GM12892 (cell line): Measurements from ENCODE around the gene CIAPIN1.

Experiments used
- DNase-seq: peaks from one replicate; pipeline ENCODE4 v3.0.0; 2011; ENCODE audit not compliant: insufficient read length
- FAIRE-seq: peaks from 2 replicates; lab custom pipeline; 2011; peaks lifted over from hg19 to GRCh38; lab: Jason Lieb, UNC
- POLR2A ChIP-seq: IDR thresholded peaks from 2 replicates; pipeline ENCODE4 v1.6.1; 2011; ENCODE audit warnings: low read depth, low read length, control low read depth
- POLR2AphosphoS5 ChIP-seq: IDR thresholded peaks from 2 replicates; pipeline ENCODE4 v1.6.1; 2011; ENCODE audit warnings: low read depth, low read length, control low read depth
- TAF1 ChIP-seq: IDR thresholded peaks from 2 replicates; pipeline ENCODE4 v1.6.1; 2011; ENCODE audit warnings: low read depth, mild to moderate bottlenecking, control low read depth, low read length, borderline replicate concordance

The CIAPIN1 gene

GRCh38 chr16:57392694-57393093 is 54.5 kb downstream of the CIAPIN1 start:
- FAIRE-seq, result no peak

GRCh38 chr16:57391708-57392107 is 55.5 kb downstream of the CIAPIN1 start:
- DNase-seq (no peak), FAIRE-seq (no peak)
- TF ChIP-seq POLR2AphosphoS5 (no peak), TAF1 (no peak), POLR2A (no peak)

More at GRCh38 chr16:57392694-57393093, 54.5 kb downstream of the CIAPIN1 start:
- DNase-seq, result no peak
- TF ChIP-seq TAF1, result no peak
- no peak for TF ChIP-seq POLR2A
- no peak for TF ChIP-seq POLR2AphosphoS5

GRCh38 chr16:57391300-57391699 is 55.9 kb downstream of the CIAPIN1 start:
- TF ChIP-seq POLR2A, result no peak
- no peak for TF ChIP-seq POLR2AphosphoS5
- TF ChIP-seq TAF1, result no peak
- FAIRE-seq, result no peak
- DNase-seq, result no peak

GRCh38 chr16:57390636-57391295 is 56.4 kb downstream of the CIAPIN1 start:
- FAIRE-seq, result no peak
- TF ChIP-seq TAF1 (no peak), POLR2A (no peak), POLR2AphosphoS5 (no peak)
- no peak for DNase-seq

GRCh38 chr16:57389087-57389468 is 58.1 kb downstream of the CIAPIN1 start:
- FAIRE-seq (no peak), DNase-seq (no peak)
- TF ChIP-seq POLR2AphosphoS5 (no peak), TAF1 (no peak), POLR2A (no peak)

- TF ChIP-seq POLR2A (peak; percentile 57), TAF1 (no peak), POLR2AphosphoS5 (peak; percentile 64; the same call in 1 of the 2 replicates)
- DNase-seq (no peak), FAIRE-seq (peak; percentile 89)
Observed at GRCh38 chr16:57388359-57389086, 58.7 kb downstream of the CIAPIN1 start.

GRCh38 chr16:57387598-57388354 is 59.4 kb downstream of the CIAPIN1 start:
- FAIRE-seq (peak; percentile 65), DNase-seq (no peak)
- TF ChIP-seq POLR2A (peak; percentile 68), POLR2AphosphoS5 (peak; percentile 68; the same call in 1 of the 2 replicates), TAF1 (no peak)

GRCh38 chr16:57386381-57386951 is 60.7 kb downstream of the CIAPIN1 start:
- DNase-seq (no peak), FAIRE-seq (no peak)
- TF ChIP-seq POLR2A (no peak), POLR2AphosphoS5 (no peak), TAF1 (no peak)

- FAIRE-seq (no peak), DNase-seq (no peak)
- no peak for TF ChIP-seq TAF1
- no peak for TF ChIP-seq POLR2AphosphoS5
- no peak for TF ChIP-seq POLR2A
Observed at GRCh38 chr16:57385083-57385482, 62.1 kb downstream of the CIAPIN1 start.

GRCh38 chr16:57384248-57385070 is 62.7 kb downstream of the CIAPIN1 start:
- no peak for TF ChIP-seq TAF1
- TF ChIP-seq POLR2AphosphoS5, result no peak
- no peak for TF ChIP-seq POLR2A
- DNase-seq (no peak), FAIRE-seq (no peak)
